Fibroblast of the aortic adventitia (primary cell): ENCODE measurements around the gene ZC2HC1C. TPM values are rescaled to one million over a fixed set of nuclear protein-coding genes. Genes with fewer than 3 reads are reported as not detected.
"Not testable (repeated sequence)": the region's sequence is repeated elsewhere in the genome, so short reads cannot be mapped to it uniquely, and the experiment has no call there.

Experiments used
- DNase-seq: peaks from one replicate; pipeline ENCODE4 v3.0.0-alpha.2; 2010; ENCODE audit warnings: low read depth
- H3K4me3 ChIP-seq: 2 replicates; pipeline ENCODE4 v1.5.1; 2011; ENCODE audit warnings: low read depth, mild to moderate bottlenecking, control low read depth, low read length, moderate library complexity
- total RNA-seq: library from RNA; depleted of rRNA; stranded (reverse); fragments of >200 nt; gene quantifications from 2 replicates; pipeline ENCODE4 v1.2.3, GENCODE V29; 2012; ENCODE audit warnings: low replicate concordance
- TF ChIP-seq, protein P1 (sequence below): IDR thresholded peaks from 2 replicates; pipeline ENCODE4 v1.5.1; 2011; ENCODE audit warnings: mild to moderate bottlenecking, low read length, control low read depth, inconsistent platforms; ENCODE audit not compliant: insufficient read depth

ZC2HC1C gene
- total RNA-seq, 1 donor, result 0.90 TPM

DNA sequence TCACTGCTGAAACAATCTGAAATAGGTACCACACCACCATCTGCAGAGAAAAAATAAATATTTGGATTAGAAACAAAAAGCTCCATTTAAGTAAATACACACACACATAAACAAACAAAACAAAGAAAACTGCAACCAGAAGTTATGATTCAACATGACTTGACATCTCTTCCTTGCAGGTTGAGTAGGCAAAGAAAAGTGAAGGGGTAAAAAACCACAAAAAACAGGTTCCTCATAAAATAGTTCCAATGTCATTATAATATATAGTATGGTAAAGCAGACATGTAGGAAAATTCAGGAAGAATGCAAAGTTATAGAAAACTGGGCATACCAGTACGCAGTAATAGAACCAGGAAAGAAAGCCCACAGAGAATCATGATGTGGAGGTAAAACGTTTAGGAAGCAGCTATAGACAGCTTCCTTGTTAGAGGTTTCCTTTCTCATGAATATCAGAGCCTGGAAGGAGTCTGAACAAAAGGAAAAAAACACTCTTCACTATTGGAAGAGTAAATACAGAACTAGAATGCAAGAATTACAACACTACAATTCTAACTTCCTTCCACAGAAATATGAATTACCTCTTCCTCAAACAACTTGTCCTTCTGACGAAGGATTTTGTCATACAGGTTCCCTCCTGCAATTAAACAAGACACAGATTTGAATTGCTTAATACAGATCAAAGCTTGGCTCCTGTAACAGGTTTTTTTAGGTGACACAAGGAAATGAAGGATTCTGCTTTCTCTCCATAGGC lies 51.3 kb downstream of the ZC2HC1C start:
- no peak overlapping the region for H3K4me3 ChIP-seq
- TF ChIP-seq, protein P1, sequence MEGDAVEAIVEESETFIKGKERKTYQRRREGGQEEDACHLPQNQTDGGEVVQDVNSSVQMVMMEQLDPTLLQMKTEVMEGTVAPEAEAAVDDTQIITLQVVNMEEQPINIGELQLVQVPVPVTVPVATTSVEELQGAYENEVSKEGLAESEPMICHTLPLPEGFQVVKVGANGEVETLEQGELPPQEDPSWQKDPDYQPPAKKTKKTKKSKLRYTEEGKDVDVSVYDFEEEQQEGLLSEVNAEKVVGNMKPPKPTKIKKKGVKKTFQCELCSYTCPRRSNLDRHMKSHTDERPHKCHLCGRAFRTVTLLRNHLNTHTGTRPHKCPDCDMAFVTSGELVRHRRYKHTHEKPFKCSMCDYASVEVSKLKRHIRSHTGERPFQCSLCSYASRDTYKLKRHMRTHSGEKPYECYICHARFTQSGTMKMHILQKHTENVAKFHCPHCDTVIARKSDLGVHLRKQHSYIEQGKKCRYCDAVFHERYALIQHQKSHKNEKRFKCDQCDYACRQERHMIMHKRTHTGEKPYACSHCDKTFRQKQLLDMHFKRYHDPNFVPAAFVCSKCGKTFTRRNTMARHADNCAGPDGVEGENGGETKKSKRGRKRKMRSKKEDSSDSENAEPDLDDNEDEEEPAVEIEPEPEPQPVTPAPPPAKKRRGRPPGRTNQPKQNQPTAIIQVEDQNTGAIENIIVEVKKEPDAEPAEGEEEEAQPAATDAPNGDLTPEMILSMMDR, result no peak
- DNase-seq, result no peak

DNA sequence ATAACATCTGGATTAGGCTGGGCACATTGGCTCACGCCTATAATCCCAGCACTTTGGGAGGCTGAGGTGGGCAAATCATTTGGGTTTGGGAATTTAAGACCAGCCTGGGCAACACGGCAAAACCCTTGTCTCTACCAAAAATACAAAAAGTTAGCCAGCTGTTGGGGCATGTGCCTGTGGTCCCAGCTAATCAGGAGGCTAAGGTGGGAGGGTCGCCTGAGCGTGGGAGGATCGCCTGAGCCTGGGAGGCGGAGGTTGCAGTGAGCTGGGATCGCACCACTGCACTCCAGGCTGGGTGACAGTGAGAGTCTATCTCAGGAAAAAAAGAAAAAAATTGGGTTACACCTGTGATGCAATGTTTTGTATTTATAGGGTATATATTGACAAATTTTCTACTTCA lies 52.1 kb downstream of the ZC2HC1C start:
- TF ChIP-seq, protein P1, result no peak
- DNase-seq, result no peak
- no peak overlapping the region for H3K4me3 ChIP-seq

DNA sequence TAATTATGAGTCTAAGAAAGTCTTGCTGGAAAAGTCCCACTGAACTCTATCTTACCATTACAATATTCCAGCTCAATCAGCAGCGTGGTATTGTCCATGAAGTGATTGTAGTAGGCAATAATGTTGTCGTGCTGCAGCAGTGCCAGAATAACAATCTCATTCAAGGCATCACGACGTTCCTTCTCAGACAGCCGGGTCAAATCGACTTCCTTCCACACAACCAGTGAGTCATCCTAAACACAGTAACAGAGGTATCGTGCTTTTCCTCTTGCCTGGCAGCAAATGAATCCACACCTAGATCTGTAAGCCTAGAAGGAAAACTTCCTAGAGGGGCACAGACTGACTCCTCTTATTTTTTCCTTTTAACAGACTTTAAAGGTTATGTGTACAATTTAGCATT lies 54.5 kb downstream of the ZC2HC1C start:
- TF ChIP-seq, protein P1, result no peak
- peak; percentile 73 for DNase-seq
- H3K4me3 ChIP-seq, result no peak overlapping the region

DNA sequence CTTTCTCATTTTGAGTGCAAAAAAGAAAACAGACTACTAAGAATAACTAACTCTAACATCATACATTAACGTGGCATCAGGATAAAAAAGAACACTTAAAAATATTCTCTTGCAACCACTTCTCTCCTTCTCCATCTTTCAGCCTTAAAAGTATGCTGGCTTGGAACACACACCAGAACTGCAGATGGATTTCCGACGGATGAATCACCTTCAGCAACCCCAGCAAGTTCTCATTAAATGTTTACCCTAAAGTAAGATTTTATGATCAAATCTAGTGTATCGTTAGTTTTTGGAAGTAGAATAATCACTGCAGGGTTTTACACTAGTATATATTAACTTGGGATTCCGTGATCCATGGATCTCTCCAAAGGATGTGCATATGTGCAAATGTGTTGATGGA lies 56.2 kb downstream of the ZC2HC1C start:
- DNase-seq, result peak; percentile 75

DNA sequence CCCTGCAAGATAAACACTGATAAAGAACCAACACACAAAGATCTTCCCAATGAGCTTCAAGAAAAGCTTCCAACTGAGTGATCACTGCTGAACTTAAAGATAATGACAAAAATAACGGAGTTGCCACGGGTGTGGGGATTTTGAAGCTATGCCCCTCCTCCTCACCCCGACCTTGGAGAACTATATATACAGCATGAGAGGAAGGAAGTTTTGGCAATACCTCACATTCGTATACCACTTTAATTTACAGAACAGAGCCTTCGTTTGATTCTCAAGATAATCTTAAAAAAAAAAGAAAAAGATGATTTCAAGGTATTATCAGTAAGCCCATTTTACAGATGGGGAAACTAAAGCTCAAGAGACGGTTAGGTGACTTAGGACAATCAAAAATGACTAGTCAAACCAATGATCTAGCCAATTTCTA lies 56.7 kb downstream of the ZC2HC1C start:
- H3K4me3 ChIP-seq, result peak overlapping the region; percentile 81
- no peak for DNase-seq
- TF ChIP-seq, protein P1, result no peak

More for the DNA sequence above, 56.2 kb downstream of the ZC2HC1C start:
- peak overlapping the region; percentile 81 for H3K4me3 ChIP-seq
- TF ChIP-seq, protein P1, result no peak

DNA sequence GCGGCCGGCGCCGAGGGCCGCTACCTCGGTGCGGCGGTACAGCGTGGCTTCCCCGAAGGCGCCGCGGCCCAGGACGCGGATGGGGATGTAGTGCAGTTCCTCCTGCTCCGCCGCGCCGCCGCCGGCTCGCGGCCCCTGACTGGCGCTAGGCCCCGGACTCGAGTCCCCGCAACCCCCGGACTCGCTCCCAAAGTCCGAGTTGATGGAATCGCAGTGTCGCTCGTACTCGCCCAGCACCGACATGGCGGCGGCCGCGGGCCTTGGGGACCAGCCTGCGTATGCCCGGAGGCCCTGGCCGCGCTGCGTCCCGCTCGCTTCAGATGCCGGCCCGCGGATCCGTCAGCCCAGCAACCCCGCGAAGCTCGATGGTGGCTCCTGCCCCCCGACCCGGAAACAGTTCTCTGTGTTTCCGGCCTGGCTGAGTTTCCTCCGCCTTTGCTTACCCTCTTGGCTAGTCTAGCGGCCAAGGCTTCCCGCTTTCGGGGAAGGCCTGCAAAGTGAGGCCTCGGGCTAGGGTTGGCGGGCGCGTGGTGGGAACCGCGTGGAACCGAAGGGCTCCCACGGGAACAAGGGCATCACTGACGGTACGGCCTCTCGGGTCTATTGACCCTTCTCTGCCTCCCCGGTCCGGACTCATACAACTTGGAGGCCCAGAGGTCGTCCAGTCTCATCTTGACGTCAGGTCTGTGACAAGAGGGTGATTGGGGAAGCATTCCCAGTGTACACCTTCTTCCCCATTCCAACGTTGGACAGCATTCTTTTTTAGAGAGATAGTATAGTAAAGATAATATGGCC lies 57.4 kb downstream of the ZC2HC1C start, which contains the start of gene NEK9:
Gene NEK9 (minus strand): TSS at position 370 of the 795 bp plus-strand sequence. CDS start 127 bp downstream, at position 243.
- peak; percentile 83 for DNase-seq
- H3K4me3 ChIP-seq, result peak within 1 kb of the TSS; percentile 81

DNA sequence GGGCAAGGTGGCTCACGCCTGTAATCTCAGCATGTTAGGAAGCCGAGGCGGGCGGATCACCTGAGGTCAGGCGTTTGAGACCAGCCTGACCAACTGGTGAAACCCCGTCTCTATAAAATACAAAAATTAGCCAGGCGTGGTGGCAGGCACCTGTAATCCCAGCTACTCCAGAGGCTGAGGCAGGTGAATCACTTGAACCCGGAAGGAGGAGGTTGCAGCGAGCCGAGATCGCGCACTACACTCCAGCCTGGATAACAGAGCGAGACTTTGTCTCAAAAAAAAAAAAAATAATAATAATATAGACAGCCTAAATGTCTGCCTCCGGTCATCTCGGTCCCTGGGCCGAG lies 58.0 kb downstream of the ZC2HC1C start:
- peak overlapping the region; percentile 81 for H3K4me3 ChIP-seq
- not testable (repeated sequence) for DNase-seq

More for the DNA sequence above, 57.4 kb downstream of the ZC2HC1C start, which contains the start of gene NEK9:
- TF ChIP-seq, protein P1, result no peak
